ENCODE results near the gene SNTG2. TPM values are rescaled to one million over a fixed set of nuclear protein-coding genes. Genes with fewer than 3 reads are reported as not detected.

The SNTG2 gene
- total RNA-seq, 4 donors from 2014 or later: 4.2 to 14.2 (median 9.2) TPM

DNA sequence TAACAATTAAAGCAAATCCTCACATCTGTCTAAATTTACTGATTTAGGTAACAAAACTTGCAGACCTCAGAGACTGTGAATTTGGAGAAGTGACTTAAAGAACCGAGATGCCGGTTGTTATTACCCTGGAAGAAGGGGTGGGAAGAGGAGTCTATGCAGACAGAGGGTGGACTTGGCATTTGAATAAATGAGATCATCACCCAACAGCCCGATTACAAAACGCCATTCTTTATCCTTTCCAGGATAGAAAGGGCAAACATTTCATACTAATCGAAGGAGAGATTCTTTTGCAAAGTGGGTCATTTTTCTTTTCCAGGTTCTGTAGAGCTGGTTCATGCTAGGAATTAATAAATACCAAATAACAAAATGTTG, 389.5 kb downstream of the SNTG2 start:
- TF ChIP-seq POLR2A (IDR thresholded peaks at IDR 0.05) (no peak), CTCF (IDR thresholded peaks at IDR 0.05) (no peak)
- no peak for DNase-seq
- 85 to 89% methylated on average over 5 of the region's 5 CpGs for WGBS, 2 donors
- H3K9me3 ChIP-seq: no peaks in the 10 kb centered on the region
- H3K27ac ChIP-seq: no peak overlapping the region
- no peaks in the 10 kb centered on the region for H3K4me1 ChIP-seq
- no peaks in the 10 kb centered on the region for H3K36me3 ChIP-seq
- no peak overlapping the region for H3K4me3 ChIP-seq (replicated peaks in 1 of 3)
- intact Hi-C loops (cut with DNase I): no loop called here
- no peaks in the 10 kb centered on the region for H3K27me3 ChIP-seq

- H3K4me1 ChIP-seq: no peaks in the 10 kb centered on the region
- DNase-seq: no peak
- H3K27ac ChIP-seq: no peak overlapping the region
- 82 to 86% methylated on average over 4 of the region's 4 CpGs for WGBS, 2 donors
- no peaks in the 10 kb centered on the region for H3K27me3 ChIP-seq
- TF ChIP-seq POLR2A (IDR thresholded peaks at IDR 0.05): no peak
- no peak for TF ChIP-seq CTCF (IDR thresholded peaks at IDR 0.05)
- H3K4me3 ChIP-seq (replicated peaks in 1 of 3): no peak overlapping the region
- intact Hi-C loops (cut with DNase I): no loop called here
- H3K36me3 ChIP-seq: no peaks in the 10 kb centered on the region
- no peaks in the 10 kb centered on the region for H3K9me3 ChIP-seq
These were observed 390.9 kb downstream of the SNTG2 start for GRCh38 chr2:1341404-1342120.

DNA sequence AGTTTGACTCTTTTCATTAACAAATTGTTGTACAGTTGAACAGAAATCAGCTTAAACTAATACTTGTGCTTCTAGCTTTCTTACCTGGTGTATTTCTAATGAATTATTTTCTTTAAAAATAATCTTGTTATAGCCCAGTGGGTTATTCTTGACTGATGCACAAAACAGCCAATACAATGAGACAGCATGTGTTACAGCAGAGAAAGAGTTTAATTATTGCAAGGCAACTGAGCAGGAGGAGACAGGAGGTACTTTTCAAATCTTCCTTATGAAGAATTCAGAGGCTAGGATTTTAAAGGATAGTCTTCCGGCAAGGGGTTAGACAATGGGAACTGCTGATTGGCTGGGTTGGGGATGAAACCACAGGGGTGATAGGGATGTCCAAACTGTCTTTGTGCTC, 398.1 kb downstream of the SNTG2 start:
- intact Hi-C loops (cut with DNase I): no loop called here

GRCh38 chr2:1350111-1350510, 399.5 kb downstream of the SNTG2 start:
- Histone ChIP-seq H3K27ac (no peak overlapping the region), H3K27me3 (no peaks in the 10 kb centered on the region), H3K36me3 (no peaks in the 10 kb centered on the region), H3K4me1 (peaks cover 0 to 23% of the 10 kb centered on the region in 2 donors), H3K4me3 (replicated peaks in 1 of 3) (no peak overlapping the region), H3K9me3 (no peaks in the 10 kb centered on the region)
- TF ChIP-seq CTCF (IDR thresholded peaks at IDR 0.05): no peak
- no peak for TF ChIP-seq POLR2A (IDR thresholded peaks at IDR 0.05)
- 78 to 81% methylated on average over 5 of the region's 5 CpGs for WGBS, 2 donors
- intact Hi-C loops (cut with DNase I): no loop called here
- DNase-seq: no peak

More for the DNA sequence above, 398.1 kb downstream of the SNTG2 start:
- no peaks in the 10 kb centered on the region for H3K36me3 ChIP-seq
- H3K27me3 ChIP-seq: no peaks in the 10 kb centered on the region
- TF ChIP-seq CTCF (IDR thresholded peaks at IDR 0.05) (no peak), POLR2A (IDR thresholded peaks at IDR 0.05) (no peak)
- H3K4me3 ChIP-seq (replicated peaks in 1 of 3): no peak overlapping the region
- no peak for DNase-seq
- no peak overlapping the region for H3K27ac ChIP-seq
- H3K4me1 ChIP-seq: peaks cover 0 to 23% of the 10 kb centered on the region in 2 donors
- 92 to 100% methylated on average over 1 of the region's 1 CpG for WGBS, 2 donors
- H3K9me3 ChIP-seq: no peaks in the 10 kb centered on the region

DNA sequence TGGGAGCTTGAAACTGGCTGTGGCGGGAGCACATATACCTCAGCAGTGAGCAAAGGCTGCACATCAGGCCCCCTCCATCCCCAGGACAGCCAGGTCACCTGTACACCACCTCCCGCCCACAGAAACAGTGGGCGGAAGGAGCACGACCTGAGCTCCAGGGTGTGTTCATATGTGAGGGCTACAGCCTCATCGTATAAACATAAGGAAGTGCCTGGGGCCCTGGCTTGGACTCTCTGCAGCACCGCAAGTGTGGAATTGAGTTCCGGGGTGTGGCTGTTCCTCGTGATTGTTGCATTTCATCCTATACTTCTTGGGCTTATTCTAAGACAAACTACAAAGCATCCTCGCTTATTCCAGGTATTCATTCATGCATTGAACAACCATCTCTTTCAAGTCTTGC, 402.5 kb downstream of the SNTG2 start:
- DNase-seq: no peak
- H3K9me3 ChIP-seq: no peaks in the 10 kb centered on the region
- H3K4me3 ChIP-seq (replicated peaks in 1 of 3): no peak overlapping the region
- intact Hi-C loops (cut with DNase I): no loop called here
- TF ChIP-seq POLR2A (IDR thresholded peaks at IDR 0.05) (no peak), CTCF (IDR thresholded peaks at IDR 0.05) (no peak)
- WGBS, 2 donors: 91 to 94% methylated on average over 9 of the region's 9 CpGs
- H3K27me3 ChIP-seq: no peaks in the 10 kb centered on the region
- H3K36me3 ChIP-seq: no peaks in the 10 kb centered on the region
- peaks cover 0 to 23% of the 10 kb centered on the region in 2 donors for H3K4me1 ChIP-seq
- H3K27ac ChIP-seq: no peak overlapping the region
